Measurements from ENCODE around the gene BPIFB2.

The BPIFB2 gene

GRCh38 chr20:33064572-33065287, 57.2 kb downstream of the BPIFB2 start:
- no peak for DNase-seq (ENCODE audit: low read depth)
- TF ChIP-seq CTCF (conservative IDR thresholded peaks at IDR 0.05; ENCODE audit: low read length) = no peak
- no peak overlapping the region for H3K4me3 ChIP-seq (ENCODE audit: low read length)

GRCh38 chr20:33065785-33066184, 58.3 kb downstream of the BPIFB2 start:
- no peak for DNase-seq (ENCODE audit: low read depth)
- no peak overlapping the region for H3K4me3 ChIP-seq (ENCODE audit: low read length)
- no peak for TF ChIP-seq CTCF (conservative IDR thresholded peaks at IDR 0.05; ENCODE audit: low read length)

- no peak for TF ChIP-seq CTCF (conservative IDR thresholded peaks at IDR 0.05; ENCODE audit: low read length)
- H3K4me3 ChIP-seq (ENCODE audit: low read length) = no peak overlapping the region
- no peak for DNase-seq (ENCODE audit: low read depth)
These were observed 60.3 kb downstream of the BPIFB2 start for GRCh38 chr20:33067806-33068205.

- DNase-seq (ENCODE audit: low read depth) = no peak
- H3K4me3 ChIP-seq (ENCODE audit: low read length) = no peak overlapping the region
- no peak for TF ChIP-seq CTCF (conservative IDR thresholded peaks at IDR 0.05; ENCODE audit: low read length)
These were observed 60.9 kb downstream of the BPIFB2 start for GRCh38 chr20:33068251-33068939.

GRCh38 chr20:33069673-33070072, 62.2 kb downstream of the BPIFB2 start:
- TF ChIP-seq CTCF (conservative IDR thresholded peaks at IDR 0.05; ENCODE audit: low read length) = no peak
- DNase-seq (ENCODE audit: low read depth) = no peak
- no peak overlapping the region for H3K4me3 ChIP-seq (ENCODE audit: low read length)

GRCh38 chr20:33070111-33071053, 62.9 kb downstream of the BPIFB2 start:
- no peak overlapping the region for H3K4me3 ChIP-seq (ENCODE audit: low read length)
- no peak for DNase-seq (ENCODE audit: low read depth)
- no peak for TF ChIP-seq CTCF (conservative IDR thresholded peaks at IDR 0.05; ENCODE audit: low read length)

Measured in AG10803 (cell line).